Keratinocyte (primary cell): ENCODE data around the gene DDAH2.

Experiments
- CTCF ChIP-seq, 3 experiments: IDR thresholded peaks in 1 of 3; conservative IDR thresholded peaks in 1 of 3; optimal IDR thresholded peaks in 1 of 3; 2 replicates in 2 of 3; 3 replicates in 1 of 3; pipeline versions ENCODE3 to v1.5.1; 2011; ENCODE audit warnings: low read length in 3 of 3, mild to moderate bottlenecking in 3 of 3, moderate library complexity in 2 of 3, control low read depth in 1 of 3, inconsistent platforms in 1 of 3; ENCODE audit not compliant: insufficient read depth in 2 of 3; ENCODE audit errors: extremely low read depth in 1 of 3
- EZH2 ChIP-seq: IDR thresholded peaks from one replicate; pipeline ENCODE4 v1.6.1; 2012; ENCODE audit warnings: inconsistent platforms, mild to moderate bottlenecking, low read length, moderate library complexity

- TF ChIP-seq CTCF (optimal IDR thresholded peaks at IDR 0.05 in 1 of 3, IDR thresholded peaks at IDR 0.05 in 1 of 3, conservative IDR thresholded peaks at IDR 0.05 in 1 of 3; ENCODE audit: extremely low read depth in 1 of 3, insufficient read depth in 2 of 3, low read length in 3 of 3) = no peak
- TF ChIP-seq EZH2 = no peak
Observed at GRCh38 chr6:31705931-31706330, 23.2 kb downstream of the DDAH2 start.
